ENCODE measurements around the gene SERINC5.
"Not testable (repeated sequence)": the region's sequence is repeated elsewhere in the genome, so short reads cannot be mapped to it uniquely, and the experiment has no call there.

SERINC5 gene

DNA sequence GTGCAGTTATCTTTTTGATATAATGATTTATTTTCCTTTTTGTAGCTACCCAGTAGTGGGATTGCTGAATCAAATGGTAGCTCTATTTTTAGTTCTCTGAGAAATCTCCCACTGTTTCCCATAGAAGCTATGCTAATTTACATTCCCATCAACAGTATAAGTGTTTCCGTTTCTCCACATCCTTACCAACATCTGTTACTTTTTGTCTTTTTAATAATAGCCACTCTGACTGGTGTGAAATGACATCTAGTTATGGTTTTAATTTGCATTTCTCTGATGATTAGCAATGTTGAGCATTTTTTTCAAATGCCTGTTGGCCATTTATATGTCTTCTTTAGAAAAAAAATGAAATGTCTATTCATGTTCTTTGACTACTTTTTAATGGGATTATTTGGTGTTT is 94.7 kb downstream of the SERINC5 start:
- H3K36me3 ChIP-seq (ENCODE audit: control insufficient read depth, insufficient read depth, low read length) = no peaks in the 10 kb centered on the region
- H2BK15ac ChIP-seq (replicated peaks; ENCODE audit: low read depth) = no peak overlapping the region
- H3K23ac ChIP-seq (ENCODE audit: low read length) = no peak overlapping the region
- no peak overlapping the region for H2BK5ac ChIP-seq (ENCODE audit: low read length)
- H2BK120ac ChIP-seq (ENCODE audit: low read depth, low read length) = no peak overlapping the region
- H3K27me3 ChIP-seq (ENCODE audit: insufficient read depth, low read length, poor library complexity) = no peaks in the 10 kb centered on the region
- no peak overlapping the region for H3K4me2 ChIP-seq (ENCODE audit: low read length)
- H3K4ac ChIP-seq (ENCODE audit: low read depth, low read length) = no peak overlapping the region
- no peak overlapping the region for H3K9ac ChIP-seq (ENCODE audit: low read length)
- H3K27ac ChIP-seq (ENCODE audit: low read depth, low read length) = no peak overlapping the region
- no peak overlapping the region for H3K4me3 ChIP-seq (ENCODE audit: low read length)
- H3K4me1 ChIP-seq (ENCODE audit: control insufficient read depth, low read depth, low read length) = peaks cover 6% of the 10 kb centered on the region
- H2AK5ac ChIP-seq (ENCODE audit: low read length) = no peak overlapping the region
- H3K56ac ChIP-seq (ENCODE audit: low read length) = no peak overlapping the region
- H4K5ac ChIP-seq (ENCODE audit: low read length) = no peak overlapping the region
- H4K8ac ChIP-seq (ENCODE audit: low read depth, low read length) = no peak overlapping the region
- DNase-seq = no peak
- H3K79me1 ChIP-seq (ENCODE audit: low read length) = no peaks in the 10 kb centered on the region
- H3K79me2 ChIP-seq (ENCODE audit: control insufficient read depth, insufficient read depth, low read length) = no peaks in the 10 kb centered on the region
- H3K18ac ChIP-seq (ENCODE audit: low read length) = no peak overlapping the region
- WGBS (ENCODE audit: extremely low coverage, insufficient coverage, low lambda C conversion rate) = no CpG with 5 or more reads among the region's 1 CpG

DNA sequence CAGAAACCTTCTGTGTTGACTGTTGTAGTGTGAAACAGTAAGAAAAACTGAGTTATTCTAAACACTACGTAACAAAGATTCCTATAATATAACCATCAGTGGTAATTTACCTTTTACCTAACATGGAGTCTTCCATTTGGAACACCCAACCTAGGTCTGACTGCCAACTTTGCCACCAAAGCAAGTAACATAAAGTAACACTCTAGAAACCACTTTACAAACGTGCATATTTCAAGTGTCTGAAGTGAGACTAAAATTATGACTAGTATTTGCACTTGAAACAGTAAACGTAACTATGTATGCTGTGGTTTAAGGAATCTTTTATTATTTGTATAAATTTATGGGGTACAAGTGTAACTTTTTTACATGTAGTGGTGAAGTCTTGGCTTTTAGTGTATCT is 95.6 kb downstream of the SERINC5 start:
- H3K79me1 ChIP-seq (ENCODE audit: low read length) = no peaks in the 10 kb centered on the region
- no peak overlapping the region for H3K27ac ChIP-seq (ENCODE audit: low read depth, low read length)
- H3K4me1 ChIP-seq (ENCODE audit: control insufficient read depth, low read depth, low read length) = peaks cover 6% of the 10 kb centered on the region
- no peak overlapping the region for H3K56ac ChIP-seq (ENCODE audit: low read length)
- no peaks in the 10 kb centered on the region for H3K79me2 ChIP-seq (ENCODE audit: control insufficient read depth, insufficient read depth, low read length)
- H2BK15ac ChIP-seq (replicated peaks; ENCODE audit: low read depth) = no peak overlapping the region
- no peak for DNase-seq
- no peak overlapping the region for H3K18ac ChIP-seq (ENCODE audit: low read length)
- H4K8ac ChIP-seq (ENCODE audit: low read depth, low read length) = no peak overlapping the region
- no peak overlapping the region for H3K9ac ChIP-seq (ENCODE audit: low read length)
- no peak overlapping the region for H4K5ac ChIP-seq (ENCODE audit: low read length)
- H3K4me2 ChIP-seq (ENCODE audit: low read length) = no peak overlapping the region
- H3K4me3 ChIP-seq (ENCODE audit: low read length) = no peak overlapping the region
- no peaks in the 10 kb centered on the region for H3K36me3 ChIP-seq (ENCODE audit: control insufficient read depth, insufficient read depth, low read length)
- H3K27me3 ChIP-seq (ENCODE audit: insufficient read depth, low read length, poor library complexity) = no peaks in the 10 kb centered on the region
- H3K23ac ChIP-seq (ENCODE audit: low read length) = no peak overlapping the region
- no peak overlapping the region for H3K4ac ChIP-seq (ENCODE audit: low read depth, low read length)
- no peak overlapping the region for H2BK120ac ChIP-seq (ENCODE audit: low read depth, low read length)
- no peak overlapping the region for H2AK5ac ChIP-seq (ENCODE audit: low read length)
- H2BK5ac ChIP-seq (ENCODE audit: low read length) = no peak overlapping the region
- no CpG with 5 or more reads among the region's 3 CpGs for WGBS (ENCODE audit: extremely low coverage, insufficient coverage, low lambda C conversion rate)

DNA sequence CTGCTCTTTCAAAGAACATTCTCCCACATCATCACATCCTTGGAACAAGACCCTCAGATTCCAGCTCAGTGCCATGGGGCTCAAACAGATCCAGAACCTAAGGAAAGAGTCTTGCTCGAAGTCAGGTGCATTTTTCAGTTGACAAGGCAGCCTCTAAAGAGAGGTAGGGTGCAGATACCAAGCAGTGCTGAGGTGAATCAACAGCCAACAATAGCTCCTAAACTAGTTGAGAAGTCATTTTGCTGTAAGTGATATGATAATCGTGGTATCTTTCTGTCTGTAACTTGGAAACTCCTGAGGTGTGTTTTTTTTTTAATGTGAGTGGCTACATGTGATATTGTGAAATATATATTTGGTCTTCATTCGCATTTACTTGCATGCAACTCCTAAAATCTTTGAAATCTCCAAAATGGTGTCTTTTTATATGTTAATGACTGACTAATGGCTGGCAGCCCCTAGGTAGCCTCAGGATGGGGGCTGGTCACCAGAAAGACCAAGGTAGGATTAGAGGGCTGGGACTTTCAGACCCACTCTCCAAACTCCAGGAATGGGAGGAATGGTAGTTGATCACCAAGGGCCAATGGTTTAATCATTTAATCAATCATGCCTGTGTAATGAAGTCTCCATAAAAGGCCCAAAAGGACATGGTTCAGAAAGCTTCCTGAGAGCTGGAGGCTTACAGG is 96.6 kb downstream of the SERINC5 start:
- no CpG with 5 or more reads among the region's 3 CpGs for WGBS (ENCODE audit: extremely low coverage, insufficient coverage, low lambda C conversion rate)
- H3K56ac ChIP-seq (ENCODE audit: low read length) = peak overlapping the region; percentile 20

DNA sequence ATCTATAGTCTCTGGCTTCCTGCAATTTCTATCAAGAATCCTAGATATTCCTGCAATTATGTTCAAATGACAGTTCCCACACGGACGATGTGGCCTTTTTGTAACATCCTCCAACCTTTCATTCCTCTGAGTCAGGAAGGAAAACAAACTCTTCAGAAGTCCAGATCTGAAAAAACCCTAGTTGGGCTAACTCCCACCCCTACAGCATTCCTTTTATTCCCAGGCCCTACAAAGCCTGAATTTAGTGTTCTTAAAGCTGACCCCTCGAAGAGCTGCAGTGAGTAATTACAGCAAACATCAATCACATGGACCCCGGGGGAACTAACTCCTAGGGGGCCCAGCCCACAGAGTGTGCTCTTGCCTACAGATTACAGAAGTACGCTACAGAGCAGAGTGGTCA is 99.7 kb downstream of the SERINC5 start:
- Histone ChIP-seq H3K4me2 (ENCODE audit: low read length) (no peak overlapping the region), H3K18ac (ENCODE audit: low read length) (no peak overlapping the region), H2BK15ac (replicated peaks; ENCODE audit: low read depth) (no peak overlapping the region), H3K56ac (ENCODE audit: low read length) (no peak overlapping the region), H3K27ac (ENCODE audit: low read depth, low read length) (no peak overlapping the region), H2BK5ac (ENCODE audit: low read length) (no peak overlapping the region), H3K36me3 (ENCODE audit: control insufficient read depth, insufficient read depth, low read length) (no peaks in the 10 kb centered on the region), H3K27me3 (ENCODE audit: insufficient read depth, low read length, poor library complexity) (no peaks in the 10 kb centered on the region), H4K5ac (ENCODE audit: low read length) (no peak overlapping the region), H3K9ac (ENCODE audit: low read length) (no peak overlapping the region), H3K4me1 (ENCODE audit: control insufficient read depth, low read depth, low read length) (peaks cover 6% of the 10 kb centered on the region), H2AK5ac (ENCODE audit: low read length) (no peak overlapping the region), H4K8ac (ENCODE audit: low read depth, low read length) (no peak overlapping the region), H3K79me1 (ENCODE audit: low read length) (no peaks in the 10 kb centered on the region), H3K79me2 (ENCODE audit: control insufficient read depth, insufficient read depth, low read length) (no peaks in the 10 kb centered on the region), H2BK120ac (ENCODE audit: low read depth, low read length) (no peak overlapping the region), H3K23ac (ENCODE audit: low read length) (no peak overlapping the region), H3K4me3 (ENCODE audit: low read length) (no peak overlapping the region), H3K4ac (ENCODE audit: low read depth, low read length) (no peak overlapping the region)
- no CpG with 5 or more reads among the region's 5 CpGs for WGBS (ENCODE audit: extremely low coverage, insufficient coverage, low lambda C conversion rate)
- DNase-seq = no peak

More for the DNA sequence above, 96.6 kb downstream of the SERINC5 start:
- Histone ChIP-seq H3K23ac (ENCODE audit: low read length) (peak overlapping the region; percentile 76), H3K79me2 (ENCODE audit: control insufficient read depth, insufficient read depth, low read length) (no peaks in the 10 kb centered on the region), H3K27me3 (ENCODE audit: insufficient read depth, low read length, poor library complexity) (no peaks in the 10 kb centered on the region), H3K4me3 (ENCODE audit: low read length) (no peak overlapping the region), H3K4me2 (ENCODE audit: low read length) (no peak overlapping the region), H2BK120ac (ENCODE audit: low read depth, low read length) (no peak overlapping the region), H3K79me1 (ENCODE audit: low read length) (no peaks in the 10 kb centered on the region), H3K4me1 (ENCODE audit: control insufficient read depth, low read depth, low read length) (peaks cover 6% of the 10 kb centered on the region), H3K27ac (ENCODE audit: low read depth, low read length) (no peak overlapping the region), H4K5ac (ENCODE audit: low read length) (no peak overlapping the region), H2BK15ac (replicated peaks; ENCODE audit: low read depth) (no peak overlapping the region), H4K8ac (ENCODE audit: low read depth, low read length) (no peak overlapping the region), H3K4ac (ENCODE audit: low read depth, low read length) (no peak overlapping the region), H3K36me3 (ENCODE audit: control insufficient read depth, insufficient read depth, low read length) (no peaks in the 10 kb centered on the region), H2BK5ac (ENCODE audit: low read length) (no peak overlapping the region), H3K9ac (ENCODE audit: low read length) (no peak overlapping the region), H3K18ac (ENCODE audit: low read length) (peak overlapping the region; percentile 30), H2AK5ac (ENCODE audit: low read length) (peak overlapping the region; percentile 40)
- DNase-seq = no peak

DNA sequence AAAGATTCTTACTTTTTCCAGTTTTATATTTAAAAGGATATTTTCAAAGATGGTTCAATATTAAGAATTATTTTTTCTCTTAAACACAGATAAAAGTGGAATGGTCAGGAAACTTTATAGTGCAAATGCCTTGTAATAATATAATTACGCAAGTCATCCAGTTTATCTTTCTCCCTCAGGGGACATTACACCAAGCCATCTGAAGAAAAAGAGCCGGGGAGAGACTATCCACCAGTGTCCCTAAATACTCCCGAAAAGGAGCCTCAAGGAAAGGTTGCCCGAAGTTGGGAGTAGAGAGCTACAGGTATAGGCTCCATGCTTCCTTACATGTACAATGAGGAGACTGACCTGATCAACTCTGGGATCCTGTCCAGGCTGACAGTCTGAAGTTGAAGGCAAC is 101.1 kb downstream of the SERINC5 start:
- H2BK15ac ChIP-seq (replicated peaks; ENCODE audit: low read depth) = no peak overlapping the region
- H2BK120ac ChIP-seq (ENCODE audit: low read depth, low read length) = no peak overlapping the region
- H3K36me3 ChIP-seq (ENCODE audit: control insufficient read depth, insufficient read depth, low read length) = no peaks in the 10 kb centered on the region
- no peak overlapping the region for H2BK5ac ChIP-seq (ENCODE audit: low read length)
- WGBS (ENCODE audit: extremely low coverage, insufficient coverage, low lambda C conversion rate) = no CpG with 5 or more reads among the region's 4 CpGs
- no peak overlapping the region for H3K4ac ChIP-seq (ENCODE audit: low read depth, low read length)
- peaks cover 6% of the 10 kb centered on the region for H3K4me1 ChIP-seq (ENCODE audit: control insufficient read depth, low read depth, low read length)
- H3K4me3 ChIP-seq (ENCODE audit: low read length) = no peak overlapping the region
- no peak overlapping the region for H2AK5ac ChIP-seq (ENCODE audit: low read length)
- H3K27ac ChIP-seq (ENCODE audit: low read depth, low read length) = no peak overlapping the region
- DNase-seq = no peak
- no peaks in the 10 kb centered on the region for H3K79me1 ChIP-seq (ENCODE audit: low read length)
- no peaks in the 10 kb centered on the region for H3K27me3 ChIP-seq (ENCODE audit: insufficient read depth, low read length, poor library complexity)
- H3K4me2 ChIP-seq (ENCODE audit: low read length) = no peak overlapping the region
- H3K9ac ChIP-seq (ENCODE audit: low read length) = no peak overlapping the region
- H3K79me2 ChIP-seq (ENCODE audit: control insufficient read depth, insufficient read depth, low read length) = no peaks in the 10 kb centered on the region
- no peak overlapping the region for H4K8ac ChIP-seq (ENCODE audit: low read depth, low read length)
- H3K56ac ChIP-seq (ENCODE audit: low read length) = no peak overlapping the region
- H4K5ac ChIP-seq (ENCODE audit: low read length) = no peak overlapping the region
- no peak overlapping the region for H3K23ac ChIP-seq (ENCODE audit: low read length)
- H3K18ac ChIP-seq (ENCODE audit: low read length) = no peak overlapping the region

DNA sequence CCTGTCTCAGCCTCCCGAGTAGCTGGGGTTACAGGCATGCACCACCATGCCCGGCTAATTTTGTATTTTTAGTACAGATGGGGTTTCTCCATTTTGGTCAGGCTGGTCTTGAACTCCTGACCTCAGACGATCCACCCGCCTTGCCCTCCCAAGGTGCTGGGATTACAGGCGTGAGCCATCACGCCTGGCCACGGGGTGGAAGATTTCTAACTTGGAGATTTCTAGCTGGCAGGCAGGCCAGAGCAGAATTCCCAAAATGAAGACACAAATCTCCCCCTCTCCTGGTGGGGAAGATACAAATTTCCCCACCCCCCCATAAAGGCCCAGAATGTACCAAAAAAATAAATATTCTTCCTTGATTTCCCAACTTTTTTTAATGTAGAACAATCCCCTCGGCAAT is 101.6 kb downstream of the SERINC5 start:
- H3K23ac ChIP-seq (ENCODE audit: low read length); H4K8ac ChIP-seq (ENCODE audit: low read depth, low read length); H3K79me2 ChIP-seq (ENCODE audit: control insufficient read depth, insufficient read depth, low read length); H3K79me1 ChIP-seq (ENCODE audit: low read length); H3K4me2 ChIP-seq (ENCODE audit: low read length); H3K56ac ChIP-seq (ENCODE audit: low read length); H3K18ac ChIP-seq (ENCODE audit: low read length); H3K27me3 ChIP-seq (ENCODE audit: insufficient read depth, low read length, poor library complexity); H2BK5ac ChIP-seq (ENCODE audit: low read length); H2BK15ac ChIP-seq (replicated peaks; ENCODE audit: low read depth); H3K27ac ChIP-seq (ENCODE audit: low read depth, low read length); H3K4me3 ChIP-seq (ENCODE audit: low read length); H4K5ac ChIP-seq (ENCODE audit: low read length); H3K4ac ChIP-seq (ENCODE audit: low read depth, low read length); DNase-seq; H3K4me1 ChIP-seq (ENCODE audit: control insufficient read depth, low read depth, low read length); H2BK120ac ChIP-seq (ENCODE audit: low read depth, low read length); H3K36me3 ChIP-seq (ENCODE audit: control insufficient read depth, insufficient read depth, low read length); H2AK5ac ChIP-seq (ENCODE audit: low read length); H3K9ac ChIP-seq (ENCODE audit: low read length): not testable (repeated sequence)
- WGBS (ENCODE audit: extremely low coverage, insufficient coverage, low lambda C conversion rate) = no CpG with 5 or more reads among the region's 8 CpGs
